GM18861 (cell line): Measurements from ENCODE around the gene MPL.
"Not testable (repeated sequence)": the region's sequence is repeated elsewhere in the genome, so short reads cannot be mapped to it uniquely, and the experiment has no call there.

Experiments
- ATAC-seq: cut with Tn5 transposase; IDR thresholded peaks from one replicate; pipeline ENCODE4 v1.9.1; 2021; ENCODE audit not compliant: unreplicated experiment

MPL gene

DNA sequence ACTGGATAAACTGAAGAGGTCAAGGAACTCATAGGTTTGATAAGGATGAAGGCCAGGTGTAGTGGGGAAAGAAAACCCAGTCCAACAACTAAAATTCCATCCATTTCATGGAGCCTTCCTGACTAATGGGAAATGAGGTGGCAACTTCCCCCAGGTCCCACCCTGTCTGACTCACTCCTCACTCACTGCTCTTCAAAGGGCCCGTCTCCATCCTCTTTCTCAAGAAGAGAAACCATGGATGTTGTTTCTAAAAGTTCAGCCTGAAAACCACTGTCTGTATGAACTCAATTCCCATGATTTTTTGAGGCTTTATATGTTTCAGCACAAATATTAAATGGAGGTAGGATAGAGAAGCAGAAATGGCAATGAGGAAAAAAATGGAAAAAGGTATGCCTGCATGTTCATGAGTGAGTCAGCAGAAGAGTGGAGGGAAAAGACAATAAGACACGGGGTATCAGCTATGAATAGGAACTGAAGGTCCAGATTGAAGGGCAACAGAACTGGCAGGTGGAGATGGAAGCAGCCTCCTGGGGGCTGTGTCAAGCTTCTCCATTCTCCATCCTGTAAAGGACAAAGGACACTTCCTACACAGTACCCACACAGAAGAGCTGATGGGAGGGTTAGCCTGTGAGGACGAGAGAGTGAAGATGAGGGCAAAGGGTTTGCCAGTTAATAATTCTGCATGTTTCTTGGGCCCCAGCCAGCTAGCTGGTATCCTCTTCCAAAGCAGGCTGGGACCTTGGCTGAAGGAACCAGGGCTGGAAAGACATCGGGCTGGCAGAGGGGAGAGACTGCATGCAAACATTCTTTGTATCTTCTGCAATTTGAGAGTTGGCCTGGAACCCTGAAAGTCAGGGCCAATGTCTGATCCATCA lies 35.7 kb downstream of the MPL start:
- ATAC-seq: no peak

DNA sequence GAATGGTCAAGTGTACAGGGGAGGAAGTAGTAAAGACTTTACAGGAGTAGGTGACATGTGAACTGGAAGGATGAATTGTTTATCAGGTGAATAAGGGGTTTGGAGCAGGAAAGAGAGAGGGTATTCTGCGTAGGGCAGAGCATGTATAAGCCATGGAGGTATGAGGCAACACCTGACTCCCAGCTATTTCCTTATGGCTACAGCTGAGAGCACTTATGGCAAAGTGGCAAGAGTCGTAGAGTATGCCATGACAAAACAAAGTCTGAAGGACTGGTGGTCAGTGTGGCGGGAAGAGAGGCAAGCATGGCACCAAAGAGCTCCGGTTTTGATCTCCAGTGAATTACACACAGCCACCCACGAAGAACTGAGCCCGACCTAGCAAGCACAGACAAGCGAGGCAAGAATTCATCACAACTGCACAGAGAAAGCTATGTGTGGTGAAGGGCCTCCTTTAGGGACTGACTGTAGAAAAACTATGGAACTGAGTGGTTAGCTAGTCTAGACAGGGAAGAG lies 39.2 kb downstream of the MPL start:
- ATAC-seq: no peak

GRCh38 chr1:43377831-43378230 lies 40.2 kb downstream of the MPL start:
- ATAC-seq: no peak

GRCh38 chr1:43379476-43379875 lies 41.9 kb downstream of the MPL start:
- ATAC-seq: no peak

DNA sequence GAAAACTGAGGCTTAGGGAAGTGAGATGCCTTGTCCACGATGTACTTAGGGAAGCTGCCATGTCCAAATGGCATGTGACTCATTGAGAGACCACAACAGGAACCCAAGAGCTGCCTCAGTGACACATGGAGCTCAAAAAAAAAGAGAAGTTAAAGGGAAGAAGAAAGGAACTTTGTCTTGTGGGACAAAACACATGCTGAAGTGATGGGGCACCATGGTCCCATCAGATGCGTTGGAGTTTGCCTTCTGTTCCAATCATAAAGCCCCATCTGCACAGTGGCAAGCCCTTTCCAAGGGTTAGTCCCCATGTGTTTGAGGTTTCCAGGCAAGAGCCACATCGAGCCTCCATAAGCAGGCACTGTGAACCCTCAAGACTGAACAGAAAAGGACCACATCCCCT lies 44.0 kb downstream of the MPL start:
- no peak for ATAC-seq

DNA sequence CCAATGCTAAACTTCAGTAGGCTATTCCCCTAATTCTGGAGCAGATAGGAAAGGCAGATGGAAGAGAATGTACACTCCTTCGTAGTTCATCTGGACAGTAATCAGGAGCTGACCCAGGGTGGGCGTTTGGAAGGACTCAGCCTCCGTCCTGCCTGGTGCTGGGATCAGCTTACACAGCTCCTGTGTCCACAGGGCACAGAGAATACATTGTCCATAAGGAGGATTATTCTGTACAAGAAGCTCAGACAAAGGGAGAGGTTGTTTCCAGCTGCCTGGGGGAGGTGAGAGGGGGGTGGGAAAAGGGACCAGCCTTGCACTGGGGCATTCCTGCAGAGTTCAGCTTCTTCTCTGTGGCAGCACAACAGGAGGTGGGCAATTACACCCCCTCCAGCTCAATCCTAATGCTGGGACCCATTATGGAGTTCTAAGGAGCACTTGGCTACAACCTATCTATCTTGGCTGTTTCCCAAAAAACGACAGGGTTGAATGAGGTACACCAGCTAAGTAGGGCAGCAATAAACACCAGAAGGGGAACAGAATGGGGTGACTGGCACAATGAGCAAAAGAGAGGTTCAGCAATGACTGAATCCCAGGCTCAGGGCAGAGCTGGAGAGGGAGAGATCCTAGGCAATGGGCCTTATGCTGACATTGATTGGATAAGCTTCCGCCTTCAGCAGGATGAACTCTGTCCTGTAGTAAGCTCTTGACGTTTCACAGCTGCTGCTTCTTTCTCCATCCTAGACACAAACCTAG lies 44.6 kb downstream of the MPL start:
- ATAC-seq: no peak

DNA sequence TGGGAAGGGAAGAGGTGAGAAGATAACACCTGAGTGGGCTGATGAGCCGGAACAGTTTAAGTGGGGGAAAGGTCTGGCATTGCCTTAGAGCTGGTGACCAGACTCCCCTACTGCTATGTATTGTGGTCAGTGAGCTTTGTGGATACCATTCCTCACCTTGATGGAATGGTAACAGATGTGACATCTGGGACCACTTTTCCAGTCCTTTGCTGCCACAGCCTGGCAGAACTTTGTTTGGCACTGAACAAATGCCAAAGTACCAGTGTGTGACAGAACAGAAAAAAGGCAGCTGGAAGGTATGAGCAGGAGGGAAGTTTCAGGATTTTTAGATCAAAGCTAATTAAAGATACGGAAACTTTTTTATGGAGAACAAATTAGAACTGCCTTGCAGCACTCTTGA lies 45.8 kb downstream of the MPL start:
- ATAC-seq: no peak

- no peak for ATAC-seq
Observed at GRCh38 chr1:43386676-43387075, 49.1 kb downstream of the MPL start.

GRCh38 chr1:43387976-43388599 lies 50.5 kb downstream of the MPL start:
- ATAC-seq: no peak

- ATAC-seq: no peak
Observed at GRCh38 chr1:43388613-43389012, 51.0 kb downstream of the MPL start.

DNA sequence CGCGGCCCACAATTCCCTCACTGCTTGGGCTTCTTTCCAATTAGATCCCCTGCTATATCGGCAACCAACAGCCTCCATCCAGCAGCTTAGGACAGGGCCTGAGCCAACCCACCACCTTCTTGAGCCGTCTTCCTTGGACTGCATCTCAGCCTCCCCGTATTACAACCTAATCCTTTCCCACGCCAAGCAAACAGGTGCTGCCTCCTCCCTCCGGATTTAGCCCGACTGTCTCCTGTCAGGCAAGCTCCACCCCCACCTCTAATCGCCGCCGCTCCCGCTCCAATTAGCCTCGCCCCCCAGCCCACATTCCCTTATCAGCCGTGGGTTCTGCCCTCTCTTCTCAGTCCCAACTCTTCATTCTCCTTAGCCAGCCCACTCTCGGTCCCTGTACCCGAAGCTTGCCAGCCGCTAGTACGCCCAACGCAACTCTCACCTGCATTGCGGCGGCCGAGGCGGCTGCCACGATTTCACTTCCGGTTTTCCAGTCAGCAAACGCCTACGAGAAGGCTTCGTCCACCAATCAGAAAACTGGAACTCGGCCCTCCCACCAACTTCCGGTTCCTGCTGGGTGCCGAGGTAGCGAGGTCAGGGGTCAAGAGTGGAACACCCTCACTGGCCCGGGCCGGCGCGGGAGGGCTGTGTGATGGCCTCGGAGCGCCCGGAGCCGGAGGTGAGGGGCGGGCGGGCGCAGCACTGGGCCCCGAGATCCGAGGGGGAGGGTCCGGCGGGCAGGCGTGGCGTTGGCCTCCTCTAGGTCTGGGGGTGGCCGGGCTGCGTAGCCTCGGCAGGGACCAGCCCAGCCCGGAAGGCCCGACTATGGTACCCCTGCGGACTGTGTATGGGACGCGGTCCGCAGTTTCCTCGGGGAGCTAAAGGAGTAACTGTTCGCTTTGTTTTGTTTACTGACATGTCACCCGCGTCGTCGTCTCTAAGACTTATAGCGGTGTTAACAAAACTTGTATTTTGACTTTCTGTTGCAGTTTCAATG lies 52.0 kb downstream of the MPL start, which contains the start of the genes MED8 and SZT2:
MED8 (minus strand) TSS at position 475 of the 988 bp plus-strand sequence; CDS start at position 439, 36 bp downstream.
SZT2 (plus strand) TSS at position 574 of the 988 bp plus-strand sequence; CDS start at position 644, 70 bp downstream.
- ATAC-seq: peak; percentile 74

DNA sequence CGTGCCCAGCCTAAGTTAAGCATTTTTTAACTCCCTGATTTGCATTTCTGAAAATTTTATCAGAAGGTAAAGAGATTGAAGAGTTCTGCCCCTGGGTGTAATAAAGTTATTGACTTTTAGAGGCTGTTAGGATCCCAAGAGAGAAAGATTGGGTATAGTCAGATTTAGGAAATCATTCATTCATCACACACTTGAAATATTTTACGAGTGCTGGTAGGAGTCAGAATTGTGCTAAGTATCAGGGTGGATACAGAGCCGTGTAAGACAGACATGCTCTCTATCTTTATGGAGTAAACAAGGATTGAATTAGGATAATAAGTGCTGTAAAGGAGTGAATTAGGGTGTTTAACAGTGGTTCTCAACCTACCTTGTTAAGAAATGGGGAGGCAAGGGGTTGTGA lies 55.1 kb downstream of the MPL start:
- no peak for ATAC-seq

DNA sequence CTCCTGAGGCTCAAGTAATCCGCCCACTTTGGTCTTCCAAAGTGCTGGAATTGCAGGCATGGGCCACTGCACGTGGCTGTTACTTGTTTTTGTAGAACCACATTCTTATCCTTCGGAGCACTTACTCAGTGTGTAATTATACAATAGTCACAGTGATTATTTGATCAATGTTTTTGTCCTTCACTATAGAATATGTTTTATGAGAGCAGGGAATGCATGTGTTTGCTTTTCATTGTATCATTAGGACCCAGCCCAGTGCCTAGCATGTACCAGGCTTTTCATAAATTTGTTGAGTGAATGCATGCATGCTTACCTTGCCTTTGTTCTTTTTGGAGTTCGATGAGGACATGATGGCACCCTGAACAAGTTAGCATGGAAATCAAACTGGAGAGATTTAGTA lies 57.9 kb downstream of the MPL start:
- no peak for ATAC-seq

- no peak for ATAC-seq
Observed at GRCh38 chr1:43396059-43396458, 58.4 kb downstream of the MPL start.

GRCh38 chr1:43398227-43398626 lies 60.6 kb downstream of the MPL start:
- ATAC-seq: no peak

DNA sequence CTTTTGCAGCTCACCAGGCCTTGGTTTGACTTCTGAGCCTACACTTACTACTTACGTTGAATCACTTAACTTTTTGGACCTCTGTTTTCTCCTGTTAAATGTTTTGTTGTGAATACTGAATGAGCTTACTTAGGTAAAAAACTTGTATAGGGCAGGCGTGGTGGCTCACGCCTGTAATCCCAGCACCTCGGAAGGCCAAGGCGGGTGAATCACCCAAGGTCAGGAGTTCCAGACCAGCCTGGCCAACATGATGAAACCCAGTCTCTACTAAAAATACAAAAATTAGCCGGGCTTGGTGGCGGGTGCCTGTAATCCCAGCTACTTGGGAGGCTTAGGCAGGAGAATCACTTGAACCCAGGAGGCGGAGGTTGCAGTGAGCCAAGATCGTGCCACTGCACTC lies 62.8 kb downstream of the MPL start:
- not testable (repeated sequence) for ATAC-seq

GRCh38 chr1:43402089-43402865 lies 64.7 kb downstream of the MPL start:
- ATAC-seq: no peak
